Endodermal cell (in vitro differentiated cells): ENCODE measurements around the gene PROX2. TPM values are rescaled to one million over a fixed set of nuclear protein-coding genes. Genes with fewer than 3 reads are reported as not detected.

ENCODE experiments used
- DNase-seq: peaks from one replicate; pipeline ENCODE4 v3.0.0-alpha.2; 2017
- H3K27ac ChIP-seq: 2 replicates; pipeline ENCODE4 v1.5.1; 2013; ENCODE audit warnings: mild to moderate bottlenecking, low read depth, low read length, moderate library complexity
- H3K27me3 ChIP-seq: 2 replicates; pipeline ENCODE4 v1.6.1; 2013; ENCODE audit warnings: mild to moderate bottlenecking, low read length, moderate library complexity; ENCODE audit not compliant: insufficient read depth, control insufficient read depth, poor library complexity, severe bottlenecking
- H3K36me3 ChIP-seq: 2 replicates; pipeline ENCODE4 v1.7.0; 2013; ENCODE audit warnings: mild to moderate bottlenecking, low read length, moderate library complexity; ENCODE audit not compliant: control insufficient read depth, insufficient read depth
- H3K4me1 ChIP-seq: one replicate; pipeline ENCODE4 v1.7.0; 2013; ENCODE audit warnings: low read length; ENCODE audit not compliant: control insufficient read depth, insufficient read depth
- H3K4me3 ChIP-seq: 2 replicates; pipeline ENCODE4 v1.5.1; 2013; ENCODE audit warnings: mild to moderate bottlenecking, low read length, moderate library complexity
- H3K9ac ChIP-seq: 2 replicates; pipeline ENCODE4 v1.6.1; 2013; ENCODE audit warnings: mild to moderate bottlenecking, low read length, moderate library complexity; ENCODE audit not compliant: poor library complexity, severe bottlenecking; ENCODE audit errors: extremely low read depth
- H3K9me3 ChIP-seq: 2 replicates; pipeline ENCODE4 v1.6.1; 2013; ENCODE audit warnings: mild to moderate bottlenecking, low read length, moderate library complexity; ENCODE audit not compliant: control insufficient read depth
- H3K27ac Mint-ChIP-seq: 2 replicates; pipeline ENCODE4 v1.8.0; 2020; ENCODE audit warnings: mixed read lengths
- H3K27me3 Mint-ChIP-seq: 2 replicates; pipeline ENCODE4 v1.8.0; 2021; ENCODE audit warnings: mild to moderate bottlenecking, mixed read lengths; ENCODE audit not compliant: insufficient read depth
- H3K36me3 Mint-ChIP-seq: 2 replicates; pipeline ENCODE4 v1.8.0; 2020; ENCODE audit warnings: low read depth, mixed read lengths
- H3K4me1 Mint-ChIP-seq: 2 replicates; pipeline ENCODE4 v1.8.0; 2020; ENCODE audit warnings: mixed read lengths
- H3K4me3 Mint-ChIP-seq: 2 replicates; pipeline ENCODE4 v1.8.0; 2020; ENCODE audit warnings: mild to moderate bottlenecking, moderate library complexity, mixed read lengths
- H3K9me3 Mint-ChIP-seq: 2 replicates; pipeline ENCODE4 v1.8.0; 2020; ENCODE audit warnings: mild to moderate bottlenecking, mixed read lengths
- WGBS, 2 experiments: methylation state at CpG; one replicate each; pipeline versions ENCODE4 v1.1.5 to v1.1.7; 2013; ENCODE audit warnings: missing lambda C conversion rate in 2 of 2, mixed read lengths in 1 of 2; ENCODE audit not compliant: insufficient coverage in 1 of 2, insufficient read length in 1 of 2; 5-methylcytosine and 5-hydroxymethylcytosine counted together
- long read RNA-seq, 4 experiments: library from polyadenylated mRNA in 2 of 4; library from RNA in 1 of 4; library from capped mRNA in 1 of 4; stranded (forward) in 3 of 4; unstranded in 1 of 4; transcript quantifications; one replicate each; pipeline ENCODE4 v2.0.0, GENCODE V29; 2020 to 2021; ENCODE audit warnings: inconsistent platforms in 1 of 4
- polyA plus RNA-seq, 2 experiments: library from polyadenylated mRNA; stranded (reverse); fragments of 50-300 nt; gene quantifications; one replicate each; pipeline ENCODE4 v1.2.3, GENCODE V29; 2013
- total RNA-seq, 2 donors: library from RNA; stranded (reverse); fragmentation: NEBNext Ultra II Directional in 1 of 2; extraction: Animal tissue kit (Norgen Biotek cat#: 25700) in 1 of 2; gene quantifications; 2 replicates in 1 of 2; 3 replicates in 1 of 2; pipeline ENCODE4 v1.2.1, GENCODE V29; 2021
- TF ChIP-seq, protein P1 (sequence below): fragments of 200-600 bp; sonication (generic); conservative IDR thresholded peaks from 2 replicates; pipeline ENCODE4 v1.5.0; 2021; ENCODE audit warnings: antibody characterized with exemption, mild to moderate bottlenecking

The PROX2 gene, protein sequence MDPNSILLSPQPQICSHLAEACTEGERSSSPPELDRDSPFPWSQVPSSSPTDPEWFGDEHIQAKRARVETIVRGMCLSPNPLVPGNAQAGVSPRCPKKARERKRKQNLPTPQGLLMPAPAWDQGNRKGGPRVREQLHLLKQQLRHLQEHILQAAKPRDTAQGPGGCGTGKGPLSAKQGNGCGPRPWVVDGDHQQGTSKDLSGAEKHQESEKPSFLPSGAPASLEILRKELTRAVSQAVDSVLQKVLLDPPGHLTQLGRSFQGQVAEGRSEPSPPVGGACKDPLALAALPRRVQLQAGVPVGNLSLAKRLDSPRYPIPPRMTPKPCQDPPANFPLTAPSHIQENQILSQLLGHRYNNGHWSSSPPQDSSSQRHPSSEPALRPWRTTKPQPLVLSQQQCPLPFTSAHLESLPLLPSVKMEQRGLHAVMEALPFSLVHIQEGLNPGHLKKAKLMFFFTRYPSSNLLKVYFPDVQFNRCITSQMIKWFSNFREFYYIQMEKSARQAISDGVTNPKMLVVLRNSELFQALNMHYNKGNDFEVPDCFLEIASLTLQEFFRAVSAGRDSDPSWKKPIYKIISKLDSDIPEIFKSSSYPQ
- total RNA-seq: not detected
- polyA plus RNA-seq (2013, experiment 1 of 2): not detected
- not detected for polyA plus RNA-seq (2013, experiment 2 of 2)
- long read RNA-seq, experiment 1: 0 reads
- long read RNA-seq, experiment 2: 0 reads
- long read RNA-seq, experiment 3: 0 reads
- long read RNA-seq, experiment 4: 0 reads

DNA sequence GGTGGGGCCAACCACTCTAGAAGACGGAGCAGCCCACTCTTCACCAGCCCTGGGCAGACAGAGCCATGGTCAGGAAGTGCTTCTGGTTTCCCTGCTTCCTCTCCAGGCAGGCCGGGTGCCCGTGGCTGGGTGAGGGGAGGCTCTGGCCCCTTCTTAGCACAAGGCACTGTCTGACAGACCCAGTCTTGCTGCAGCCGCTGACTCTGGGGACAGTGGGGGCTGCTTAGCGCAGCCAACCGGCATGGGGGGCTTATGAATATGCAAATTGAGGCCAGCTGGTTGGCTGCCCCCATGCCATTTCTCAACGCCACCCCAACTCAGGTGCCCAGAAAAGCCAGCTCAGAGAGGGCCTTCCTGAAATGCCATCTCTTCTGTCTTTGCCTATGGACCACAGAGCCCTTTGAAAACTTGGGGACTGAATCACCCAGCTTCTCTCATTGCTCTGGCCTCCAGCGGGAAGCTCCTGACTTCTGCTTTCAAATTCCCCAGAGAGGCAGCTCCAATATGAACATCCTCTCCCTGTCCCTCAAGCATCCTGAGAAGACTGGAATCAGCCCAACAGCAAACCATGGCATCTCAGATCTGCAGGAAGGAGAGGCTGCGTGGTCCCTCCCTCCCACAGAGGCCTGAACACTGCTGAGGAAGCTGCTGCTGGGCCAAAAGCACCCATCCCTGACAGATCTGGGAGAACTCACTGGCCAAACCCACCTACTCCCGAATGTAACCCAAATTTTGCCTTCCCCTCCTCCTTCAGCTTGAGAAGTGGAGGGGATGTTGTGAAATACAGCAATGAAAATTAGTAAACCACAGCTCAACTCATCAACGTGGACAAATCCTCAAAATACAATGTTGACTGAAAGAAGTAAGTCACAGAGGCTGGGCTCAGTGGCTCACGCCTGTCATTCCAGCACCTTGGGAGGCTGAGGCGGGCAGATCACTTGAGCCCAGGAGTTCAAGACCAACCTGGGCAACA is at the start of gene PROX2:
TSS of gene PROX2 (minus strand) at position 205 of the 973 bp plus-strand sequence. CDS start 12,311 bp downstream, outside the sequence.
- H3K36me3 Mint-ChIP-seq: no peaks in the 10 kb centered on the region
- no peaks in the 10 kb centered on the region for H3K36me3 ChIP-seq
- no peaks in the 10 kb centered on the region for H3K9me3 ChIP-seq
- no peak within 1 kb of the TSS for H3K27ac Mint-ChIP-seq
- no peaks in the 10 kb centered on the region for H3K4me1 ChIP-seq
- peaks cover 18% of the 10 kb centered on the region for H3K4me1 Mint-ChIP-seq
- H3K9me3 Mint-ChIP-seq: no peaks in the 10 kb centered on the region
- peaks cover 55% of the 10 kb centered on the region for H3K27me3 ChIP-seq
- no peak within 1 kb of the TSS for H3K4me3 ChIP-seq
- TF ChIP-seq, protein P1, sequence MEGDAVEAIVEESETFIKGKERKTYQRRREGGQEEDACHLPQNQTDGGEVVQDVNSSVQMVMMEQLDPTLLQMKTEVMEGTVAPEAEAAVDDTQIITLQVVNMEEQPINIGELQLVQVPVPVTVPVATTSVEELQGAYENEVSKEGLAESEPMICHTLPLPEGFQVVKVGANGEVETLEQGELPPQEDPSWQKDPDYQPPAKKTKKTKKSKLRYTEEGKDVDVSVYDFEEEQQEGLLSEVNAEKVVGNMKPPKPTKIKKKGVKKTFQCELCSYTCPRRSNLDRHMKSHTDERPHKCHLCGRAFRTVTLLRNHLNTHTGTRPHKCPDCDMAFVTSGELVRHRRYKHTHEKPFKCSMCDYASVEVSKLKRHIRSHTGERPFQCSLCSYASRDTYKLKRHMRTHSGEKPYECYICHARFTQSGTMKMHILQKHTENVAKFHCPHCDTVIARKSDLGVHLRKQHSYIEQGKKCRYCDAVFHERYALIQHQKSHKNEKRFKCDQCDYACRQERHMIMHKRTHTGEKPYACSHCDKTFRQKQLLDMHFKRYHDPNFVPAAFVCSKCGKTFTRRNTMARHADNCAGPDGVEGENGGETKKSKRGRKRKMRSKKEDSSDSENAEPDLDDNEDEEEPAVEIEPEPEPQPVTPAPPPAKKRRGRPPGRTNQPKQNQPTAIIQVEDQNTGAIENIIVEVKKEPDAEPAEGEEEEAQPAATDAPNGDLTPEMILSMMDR: no peak
- H3K4me3 Mint-ChIP-seq: no peak within 1 kb of the TSS
- no peak within 1 kb of the TSS for H3K27ac ChIP-seq
- no peak within 1 kb of the TSS for H3K9ac ChIP-seq
- 63 to 75% methylated on average over 5 to 13 of the region's 13 CpGs for WGBS, 2 experiments
- peaks cover 43% of the 10 kb centered on the region for H3K27me3 Mint-ChIP-seq
- no peak for DNase-seq

DNA sequence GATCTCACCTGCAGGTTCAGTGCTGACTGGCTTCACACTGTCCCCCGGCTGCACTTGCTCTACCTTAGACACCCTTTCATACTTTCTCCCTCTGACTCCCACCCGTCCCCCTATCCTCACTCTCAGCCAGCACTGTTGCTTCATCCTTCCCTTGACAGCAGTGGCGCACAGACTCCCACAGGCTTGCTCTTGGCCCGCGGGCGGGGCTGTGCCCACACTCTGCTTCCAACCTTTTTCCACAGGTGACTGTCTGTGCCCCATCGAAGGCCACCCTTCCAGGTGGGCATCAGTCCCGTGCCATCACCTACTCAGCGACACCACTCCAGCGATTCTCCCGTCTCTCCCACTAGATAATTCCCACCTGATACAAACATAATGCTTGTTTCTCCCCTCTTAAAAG is 48.1 kb upstream of the PROX2 start:
- H3K27me3 Mint-ChIP-seq: peaks cover 20% of the 10 kb centered on the region
- DNase-seq: no peak
- H3K9me3 Mint-ChIP-seq: no peaks in the 10 kb centered on the region
- no peaks in the 10 kb centered on the region for H3K4me1 ChIP-seq
- H3K9me3 ChIP-seq: no peaks in the 10 kb centered on the region
- H3K4me3 Mint-ChIP-seq: no peak overlapping the region
- no peak overlapping the region for H3K27ac Mint-ChIP-seq
- H3K4me3 ChIP-seq: no peak overlapping the region
- WGBS, 2 experiments: 83 to 86% methylated on average over 8 to 11 of the region's 11 CpGs
- no peak overlapping the region for H3K27ac ChIP-seq
- TF ChIP-seq, protein P1: no peak
- H3K36me3 ChIP-seq: no peaks in the 10 kb centered on the region
- H3K36me3 Mint-ChIP-seq: no peaks in the 10 kb centered on the region
- H3K27me3 ChIP-seq: peaks cover 22% of the 10 kb centered on the region
- no peak overlapping the region for H3K9ac ChIP-seq
- no peaks in the 10 kb centered on the region for H3K4me1 Mint-ChIP-seq
